Activated CD8-positive, alpha-beta T cell treated with anti-CD3 and anti-CD28 coated beads, Interleukin-2, amount 10 ng/mL, durations not matched to agents 7 days and 5 days (primary cell): ENCODE results near the gene PHLPP1. TPM values are rescaled to one million over a fixed set of nuclear protein-coding genes. Genes with fewer than 3 reads are reported as not detected.

Experiments
- ATAC-seq: fragments of 150-1000 bp; cut with Tn5 transposase; one replicate; pipeline ENCODE4 v1.10.0; 2021; ENCODE audit warnings: moderate library complexity
- CTCF ChIA-PET: fragments of 350-600 bp; sonication (Branson Sonifier 250); formaldehyde crosslinking; loops from one replicate; lab custom pipeline; 2021; ENCODE audit warnings: antibody characterized with exemption; lab: Charles Lee
- POLR2A ChIA-PET: fragments of 350-600 bp; sonication (Branson Sonifier 250); formaldehyde crosslinking; loops from one replicate; lab custom pipeline; 2021; ENCODE audit warnings: antibody characterized with exemption; lab: Charles Lee
- DNase-seq: peaks from one replicate; pipeline ENCODE4 v3.0.0-alpha.2; 2020
- H3K27ac Mint-ChIP-seq: one replicate; pipeline ENCODE4 v1.8.0; 2021; ENCODE audit warnings: mild to moderate bottlenecking, mixed read lengths
- H3K27me3 Mint-ChIP-seq: one replicate; pipeline ENCODE4 v1.8.0; 2021; ENCODE audit warnings: low read depth, mixed read lengths
- H3K36me3 Mint-ChIP-seq: one replicate; pipeline ENCODE4 v1.8.0; 2021; ENCODE audit warnings: low read depth, mixed read lengths
- H3K4me1 Mint-ChIP-seq: one replicate; pipeline ENCODE4 v1.8.0; 2021; ENCODE audit warnings: low read depth, mixed read lengths
- H3K4me3 Mint-ChIP-seq: one replicate; pipeline ENCODE4 v1.8.0; 2021; ENCODE audit warnings: mild to moderate bottlenecking, mixed read lengths
- H3K9me3 Mint-ChIP-seq: one replicate; pipeline ENCODE4 v1.8.0; 2022; ENCODE audit warnings: mixed read lengths; ENCODE audit not compliant: insufficient read depth
- total RNA-seq, 2 experiments: library from RNA; stranded (reverse); gene quantifications; one replicate each; pipeline ENCODE4 v1.2.3, GENCODE V29; 2021

Gene PHLPP1
- total RNA-seq, 2 experiments from 2014 or later = 2.9 to 3.5 TPM

- peaks cover 9% of the 10 kb centered on the region for H3K4me1 Mint-ChIP-seq
- no peaks in the 10 kb centered on the region for H3K9me3 Mint-ChIP-seq
- H3K27me3 Mint-ChIP-seq = no peaks in the 10 kb centered on the region
- ChIA-PET CTCF (no interaction called here), POLR2A (no interaction called here)
- ATAC-seq = no peak
- H3K4me3 Mint-ChIP-seq = no peak overlapping the region
- H3K36me3 Mint-ChIP-seq = no peaks in the 10 kb centered on the region
- H3K27ac Mint-ChIP-seq = no peak overlapping the region
- DNase-seq = no peak
These were observed 166.2 kb downstream of the PHLPP1 start for GRCh38 chr18:62881509-62882016.

GRCh38 chr18:62883937-62884735, 168.8 kb downstream of the PHLPP1 start:
- peaks cover 9% of the 10 kb centered on the region for H3K4me1 Mint-ChIP-seq
- DNase-seq (no peak), ATAC-seq (no peak)
- CTCF ChIA-PET = interaction anchor here (0.7 kb wide), 1 partner anchor 541 kb away, joined by 3 read pairs; no protein-coding TSS in a partner anchor
- no peaks in the 10 kb centered on the region for H3K36me3 Mint-ChIP-seq
- POLR2A ChIA-PET = interaction anchor here (1.0 kb wide), 1 partner anchor 15 kb away, joined by 4 read pairs; no protein-coding TSS in a partner anchor
- H3K4me3 Mint-ChIP-seq = no peak overlapping the region
- no peaks in the 10 kb centered on the region for H3K27me3 Mint-ChIP-seq
- H3K27ac Mint-ChIP-seq = no peak overlapping the region
- H3K9me3 Mint-ChIP-seq = no peaks in the 10 kb centered on the region

- ChIA-PET POLR2A (no interaction called here), CTCF (no interaction called here)
- no peak overlapping the region for H3K27ac Mint-ChIP-seq
- ATAC-seq = no peak
- H3K4me3 Mint-ChIP-seq = no peak overlapping the region
- H3K36me3 Mint-ChIP-seq = no peaks in the 10 kb centered on the region
- no peaks in the 10 kb centered on the region for H3K9me3 Mint-ChIP-seq
- peaks cover 6% of the 10 kb centered on the region for H3K4me1 Mint-ChIP-seq
- H3K27me3 Mint-ChIP-seq = no peaks in the 10 kb centered on the region
- DNase-seq = no peak
These were observed 170.5 kb downstream of the PHLPP1 start for GRCh38 chr18:62885804-62886203.

- no peaks in the 10 kb centered on the region for H3K36me3 Mint-ChIP-seq
- H3K27ac Mint-ChIP-seq = no peak overlapping the region
- CTCF ChIA-PET = no interaction called here
- H3K9me3 Mint-ChIP-seq = no peaks in the 10 kb centered on the region
- H3K4me3 Mint-ChIP-seq = no peak overlapping the region
- no peaks in the 10 kb centered on the region for H3K4me1 Mint-ChIP-seq
- no peak for ATAC-seq
- POLR2A ChIA-PET = no interaction called here
- no peaks in the 10 kb centered on the region for H3K27me3 Mint-ChIP-seq
- no peak for DNase-seq
These were observed 179.5 kb downstream of the PHLPP1 start for GRCh38 chr18:62894681-62895390.

- no peak overlapping the region for H3K27ac Mint-ChIP-seq
- no peaks in the 10 kb centered on the region for H3K4me1 Mint-ChIP-seq
- CTCF ChIA-PET = interaction anchor here (0.7 to 1.3 kb wide), 2 partner anchors 19 to 119 kb away, joined by 3 read pairs; no protein-coding TSS in a partner anchor
These were observed 181.8 kb downstream of the PHLPP1 start for GRCh38 chr18:62897153-62897552.

GRCh38 chr18:62898359-62898758, 183.0 kb downstream of the PHLPP1 start:
- H3K27me3 Mint-ChIP-seq = no peaks in the 10 kb centered on the region
- DNase-seq (no peak), ATAC-seq (no peak)
- ChIA-PET CTCF (interaction anchor here (1.3 kb wide), 1 partner anchor 118 kb away, joined by 3 read pairs; no protein-coding TSS in a partner anchor), POLR2A (no interaction called here)
- no peak overlapping the region for H3K27ac Mint-ChIP-seq
- H3K4me3 Mint-ChIP-seq = no peak overlapping the region
- H3K9me3 Mint-ChIP-seq = no peaks in the 10 kb centered on the region
- H3K4me1 Mint-ChIP-seq = no peaks in the 10 kb centered on the region
- no peaks in the 10 kb centered on the region for H3K36me3 Mint-ChIP-seq

More at GRCh38 chr18:62897153-62897552, 181.8 kb downstream of the PHLPP1 start:
- no peaks in the 10 kb centered on the region for H3K36me3 Mint-ChIP-seq
- no peak for ATAC-seq
- no peaks in the 10 kb centered on the region for H3K9me3 Mint-ChIP-seq
- no peak overlapping the region for H3K4me3 Mint-ChIP-seq
- H3K27me3 Mint-ChIP-seq = no peaks in the 10 kb centered on the region
- DNase-seq = no peak
- POLR2A ChIA-PET = no interaction called here

GRCh38 chr18:62899534-62899933, 184.2 kb downstream of the PHLPP1 start:
- H3K4me3 Mint-ChIP-seq = no peak overlapping the region
- ChIA-PET CTCF (no interaction called here), POLR2A (no interaction called here)
- H3K36me3 Mint-ChIP-seq = no peaks in the 10 kb centered on the region
- no peaks in the 10 kb centered on the region for H3K4me1 Mint-ChIP-seq
- ATAC-seq (no peak), DNase-seq (no peak)
- H3K27me3 Mint-ChIP-seq = no peaks in the 10 kb centered on the region
- no peak overlapping the region for H3K27ac Mint-ChIP-seq
- H3K9me3 Mint-ChIP-seq = no peaks in the 10 kb centered on the region

GRCh38 chr18:62900132-62900883, 185.0 kb downstream of the PHLPP1 start:
- Mint-ChIP-seq H3K36me3 (peaks cover 2% of the 10 kb centered on the region), H3K9me3 (no peaks in the 10 kb centered on the region), H3K4me3 (no peak overlapping the region), H3K4me1 (no peaks in the 10 kb centered on the region), H3K27ac (no peak overlapping the region), H3K27me3 (no peaks in the 10 kb centered on the region)
- POLR2A ChIA-PET = no interaction called here
- DNase-seq (no peak), ATAC-seq (no peak)
- CTCF ChIA-PET = no interaction called here

GRCh38 chr18:62902776-62903175, 187.4 kb downstream of the PHLPP1 start:
- DNase-seq = no peak
- no peaks in the 10 kb centered on the region for H3K27me3 Mint-ChIP-seq
- no peak for ATAC-seq

GRCh38 chr18:62904396-62905285, 189.3 kb downstream of the PHLPP1 start:
- POLR2A ChIA-PET = interaction anchor here (0.7 kb wide), 1 partner anchor 44 kb away, joined by 3 read pairs; no protein-coding TSS in a partner anchor
- no peak overlapping the region for H3K4me3 Mint-ChIP-seq
- ATAC-seq = no peak
- no peak for DNase-seq
- CTCF ChIA-PET = no interaction called here
- H3K9me3 Mint-ChIP-seq = no peaks in the 10 kb centered on the region
- H3K4me1 Mint-ChIP-seq = no peaks in the 10 kb centered on the region
- no peak overlapping the region for H3K27ac Mint-ChIP-seq
- H3K36me3 Mint-ChIP-seq = peaks cover 2% of the 10 kb centered on the region
- no peaks in the 10 kb centered on the region for H3K27me3 Mint-ChIP-seq

More at GRCh38 chr18:62902776-62903175, 187.4 kb downstream of the PHLPP1 start:
- ChIA-PET CTCF (no interaction called here), POLR2A (no interaction called here)
- Mint-ChIP-seq H3K27ac (no peak overlapping the region), H3K36me3 (peaks cover 2% of the 10 kb centered on the region), H3K4me3 (no peak overlapping the region), H3K4me1 (no peaks in the 10 kb centered on the region), H3K9me3 (no peaks in the 10 kb centered on the region)

GRCh38 chr18:62912885-62913284, 197.5 kb downstream of the PHLPP1 start:
- POLR2A ChIA-PET = no interaction called here
- H3K4me3 Mint-ChIP-seq = no peak overlapping the region

More at GRCh38 chr18:62912885-62913284, 197.5 kb downstream of the PHLPP1 start:
- Mint-ChIP-seq H3K27me3 (no peaks in the 10 kb centered on the region), H3K9me3 (no peaks in the 10 kb centered on the region), H3K27ac (no peak overlapping the region), H3K36me3 (no peaks in the 10 kb centered on the region), H3K4me1 (no peaks in the 10 kb centered on the region)
- DNase-seq (no peak), ATAC-seq (no peak)
- CTCF ChIA-PET = no interaction called here
